VCaP (cell line): ENCODE measurements around the gene UBE3D.

Source experiments
- H3K27ac ChIP-seq: fragments of 450-650 bp; 2 replicates; pipeline ENCODE4 v1.5.1; 2017
- CTCF ChIP-seq: fragments of 450-650 bp; conservative IDR thresholded peaks from 2 replicates; pipeline ENCODE4 v1.5.1; 2017; ENCODE audit warnings: mild to moderate bottlenecking, moderate library complexity

UBE3D gene

GRCh38 chr6:83065511-83066192, at the start of gene UBE3D:
TSS of gene UBE3D (minus strand) at chr6:83065841. CDS start at chr6:83065718, 123 bp downstream.
- H3K27ac ChIP-seq = peak within 1 kb of the TSS; percentile 87
- TF ChIP-seq CTCF = peak; percentile 97

GRCh38 chr6:83114164-83114563, 48.5 kb upstream of the UBE3D start:
- TF ChIP-seq CTCF = no peak
- no peak overlapping the region for H3K27ac ChIP-seq

GRCh38 chr6:83113258-83113657, 47.6 kb upstream of the UBE3D start:
- no peak for TF ChIP-seq CTCF
- H3K27ac ChIP-seq = no peak overlapping the region

- H3K27ac ChIP-seq = no peak overlapping the region
- TF ChIP-seq CTCF = no peak
Measured at GRCh38 chr6:83108378-83108777, 42.7 kb upstream of the UBE3D start.

GRCh38 chr6:83098589-83098988, 32.9 kb upstream of the UBE3D start:
- H3K27ac ChIP-seq = no peak overlapping the region
- no peak for TF ChIP-seq CTCF

GRCh38 chr6:83097675-83098074, 32.0 kb upstream of the UBE3D start:
- no peak for TF ChIP-seq CTCF
- H3K27ac ChIP-seq = no peak overlapping the region

- H3K27ac ChIP-seq = no peak overlapping the region
- no peak for TF ChIP-seq CTCF
Measured at GRCh38 chr6:83097204-83097603, 31.6 kb upstream of the UBE3D start.
